Activated B cell treated with CpG ODN at 0.5 μM for 24 hours (primary cell): ENCODE measurements around the gene MYL10. TPM values are rescaled to one million over a fixed set of nuclear protein-coding genes. Genes with fewer than 3 reads are reported as not detected.
"Not testable (repeated sequence)": the region's sequence is repeated elsewhere in the genome, so short reads cannot be mapped to it uniquely, and the experiment has no call there.

Experiments used
- ATAC-seq: fragments of 200-7000 bp; cut with Tn5 transposase; one replicate; pipeline ENCODE4 v1.10.0; 2021; ENCODE audit warnings: low read depth, mild to moderate bottlenecking, moderate library complexity
- CTCF ChIA-PET: fragments of 350-600 bp; sonication (Branson Sonifier 250); formaldehyde crosslinking; loops from one replicate; lab custom pipeline; 2021; ENCODE audit warnings: antibody characterized with exemption; lab: Charles Lee
- POLR2A ChIA-PET: fragments of 350-600 bp; sonication (Branson Sonifier 250); formaldehyde crosslinking; loops from one replicate; lab custom pipeline; 2021; ENCODE audit warnings: antibody characterized with exemption; lab: Charles Lee
- DNase-seq: peaks from one replicate; pipeline ENCODE4 v3.0.0; 2022
- H3K27ac Mint-ChIP-seq: one replicate; pipeline ENCODE4 v1.8.0; 2020; ENCODE audit warnings: mixed read lengths
- H3K27me3 Mint-ChIP-seq: one replicate; pipeline ENCODE4 v1.8.0; 2021; ENCODE audit warnings: mixed read lengths
- H3K36me3 Mint-ChIP-seq: one replicate; pipeline ENCODE4 v1.8.0; 2021; ENCODE audit warnings: low read depth, mixed read lengths
- H3K4me1 Mint-ChIP-seq: one replicate; pipeline ENCODE4 v1.8.0; 2021; ENCODE audit warnings: mixed read lengths
- H3K4me3 Mint-ChIP-seq: one replicate; pipeline ENCODE4 v1.8.0; 2020; ENCODE audit warnings: mild to moderate bottlenecking, mixed read lengths
- H3K9me3 Mint-ChIP-seq: one replicate; pipeline ENCODE4 v1.8.0; 2020; ENCODE audit warnings: mixed read lengths
- intact Hi-C: fragments of 100-400 bp; cut with micrococcal nuclease; formaldehyde crosslinking; loops from one replicate; pipeline ENCODE4 v1.15.1; 2024
- total RNA-seq: library from RNA; stranded (reverse); gene quantifications from 2 replicates; pipeline ENCODE4 v1.2.3, GENCODE V29; 2022
- TF ChIP-seq, protein P1 (sequence below): fragments of 200-600 bp; IDR thresholded peaks from one replicate; pipeline ENCODE4 v1.8.0; 2022; ENCODE audit warnings: antibody characterized with exemption, mild to moderate bottlenecking

MYL10 gene
- total RNA-seq, 1 donor from 2014 or later = not detected

DNA sequence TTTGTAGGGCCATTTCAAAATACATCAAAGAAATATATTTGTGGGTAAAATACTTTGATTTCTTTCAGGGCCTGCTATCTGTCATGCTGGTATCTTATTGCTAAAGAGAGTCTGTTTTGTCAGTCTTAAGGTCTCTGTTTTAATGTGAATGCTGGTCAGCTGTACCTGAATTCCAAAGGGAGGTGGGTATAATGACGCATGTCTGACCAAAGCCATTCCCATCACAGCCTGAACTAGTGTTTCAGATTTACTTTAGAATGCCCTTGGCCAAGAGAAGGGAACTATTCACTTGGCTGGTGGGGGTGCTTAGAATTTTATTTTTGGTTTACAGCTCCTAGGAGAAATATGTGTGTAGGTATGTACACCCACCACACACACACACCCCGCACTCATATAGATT, 30.6 kb upstream of the MYL10 start:
- ATAC-seq (no peak), DNase-seq (no peak)
- no peak overlapping the region for H3K27ac Mint-ChIP-seq
- no peak overlapping the region for H3K4me3 Mint-ChIP-seq
- peaks cover 11% of the 10 kb centered on the region for H3K27me3 Mint-ChIP-seq
- TF ChIP-seq, protein P1, sequence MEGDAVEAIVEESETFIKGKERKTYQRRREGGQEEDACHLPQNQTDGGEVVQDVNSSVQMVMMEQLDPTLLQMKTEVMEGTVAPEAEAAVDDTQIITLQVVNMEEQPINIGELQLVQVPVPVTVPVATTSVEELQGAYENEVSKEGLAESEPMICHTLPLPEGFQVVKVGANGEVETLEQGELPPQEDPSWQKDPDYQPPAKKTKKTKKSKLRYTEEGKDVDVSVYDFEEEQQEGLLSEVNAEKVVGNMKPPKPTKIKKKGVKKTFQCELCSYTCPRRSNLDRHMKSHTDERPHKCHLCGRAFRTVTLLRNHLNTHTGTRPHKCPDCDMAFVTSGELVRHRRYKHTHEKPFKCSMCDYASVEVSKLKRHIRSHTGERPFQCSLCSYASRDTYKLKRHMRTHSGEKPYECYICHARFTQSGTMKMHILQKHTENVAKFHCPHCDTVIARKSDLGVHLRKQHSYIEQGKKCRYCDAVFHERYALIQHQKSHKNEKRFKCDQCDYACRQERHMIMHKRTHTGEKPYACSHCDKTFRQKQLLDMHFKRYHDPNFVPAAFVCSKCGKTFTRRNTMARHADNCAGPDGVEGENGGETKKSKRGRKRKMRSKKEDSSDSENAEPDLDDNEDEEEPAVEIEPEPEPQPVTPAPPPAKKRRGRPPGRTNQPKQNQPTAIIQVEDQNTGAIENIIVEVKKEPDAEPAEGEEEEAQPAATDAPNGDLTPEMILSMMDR = no peak
- H3K36me3 Mint-ChIP-seq = no peaks in the 10 kb centered on the region
- POLR2A ChIA-PET = no interaction called here
- H3K9me3 Mint-ChIP-seq = peaks cover 7% of the 10 kb centered on the region
- CTCF ChIA-PET = no interaction called here
- H3K4me1 Mint-ChIP-seq = no peaks in the 10 kb centered on the region
- intact Hi-C loops = no loop called here

DNA sequence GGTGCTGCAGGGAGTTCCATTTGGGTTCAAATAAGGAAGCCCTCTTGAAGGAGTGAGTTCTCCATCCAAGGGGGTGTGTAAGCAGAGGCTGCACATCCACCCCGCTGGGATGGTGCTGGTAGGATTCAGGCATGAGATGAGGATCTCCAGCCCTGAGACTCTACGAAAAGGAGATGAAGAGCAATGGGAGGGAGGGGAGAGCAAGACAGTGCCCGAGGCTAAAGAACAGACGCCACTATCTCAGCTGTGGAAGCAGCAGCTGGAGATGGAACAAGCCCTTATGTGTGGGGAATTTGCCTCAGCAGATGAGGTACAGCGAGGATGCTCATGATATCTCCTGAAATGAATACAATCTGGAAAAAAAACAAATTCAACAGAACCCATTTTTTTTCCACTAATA, 28.1 kb upstream of the MYL10 start:
- ATAC-seq = no peak
- CTCF ChIA-PET = no interaction called here

DNA sequence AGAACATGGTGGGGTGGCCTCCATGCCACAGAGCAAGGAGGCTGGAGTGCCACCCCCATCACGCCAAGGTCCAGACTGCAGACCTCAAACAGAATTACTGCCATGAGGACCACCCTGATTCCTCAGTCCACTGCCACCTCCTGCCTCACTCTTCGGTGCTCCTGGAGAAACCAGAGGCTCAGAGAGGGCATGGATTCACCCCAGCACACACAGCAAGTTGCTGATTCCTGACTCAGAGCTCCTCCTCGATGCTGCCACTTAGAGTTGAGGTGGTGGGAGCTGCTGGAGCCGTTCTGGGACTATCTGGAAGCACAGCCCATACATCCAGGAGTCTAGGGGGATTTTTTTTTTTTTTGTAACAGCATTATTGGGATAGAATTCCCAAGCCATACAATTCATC, 22.0 kb upstream of the MYL10 start:
- H3K36me3 Mint-ChIP-seq = no peaks in the 10 kb centered on the region
- ATAC-seq (no peak), DNase-seq (no peak)
- no peak overlapping the region for H3K27ac Mint-ChIP-seq
- ChIA-PET CTCF (no interaction called here), POLR2A (no interaction called here)
- H3K27me3 Mint-ChIP-seq = peaks cover 13% of the 10 kb centered on the region
- intact Hi-C loops = no loop called here
- no peak overlapping the region for H3K4me3 Mint-ChIP-seq
- H3K9me3 Mint-ChIP-seq = no peaks in the 10 kb centered on the region
- no peaks in the 10 kb centered on the region for H3K4me1 Mint-ChIP-seq
- TF ChIP-seq, protein P1 = no peak

More for the DNA sequence above, 28.1 kb upstream of the MYL10 start:
- no peaks in the 10 kb centered on the region for H3K36me3 Mint-ChIP-seq
- peaks cover 14% of the 10 kb centered on the region for H3K27me3 Mint-ChIP-seq
- POLR2A ChIA-PET = no interaction called here
- TF ChIP-seq, protein P1 = no peak
- intact Hi-C loops = no loop called here
- no peaks in the 10 kb centered on the region for H3K9me3 Mint-ChIP-seq
- no peak overlapping the region for H3K27ac Mint-ChIP-seq
- no peaks in the 10 kb centered on the region for H3K4me1 Mint-ChIP-seq
- H3K4me3 Mint-ChIP-seq = no peak overlapping the region
- DNase-seq = no peak

DNA sequence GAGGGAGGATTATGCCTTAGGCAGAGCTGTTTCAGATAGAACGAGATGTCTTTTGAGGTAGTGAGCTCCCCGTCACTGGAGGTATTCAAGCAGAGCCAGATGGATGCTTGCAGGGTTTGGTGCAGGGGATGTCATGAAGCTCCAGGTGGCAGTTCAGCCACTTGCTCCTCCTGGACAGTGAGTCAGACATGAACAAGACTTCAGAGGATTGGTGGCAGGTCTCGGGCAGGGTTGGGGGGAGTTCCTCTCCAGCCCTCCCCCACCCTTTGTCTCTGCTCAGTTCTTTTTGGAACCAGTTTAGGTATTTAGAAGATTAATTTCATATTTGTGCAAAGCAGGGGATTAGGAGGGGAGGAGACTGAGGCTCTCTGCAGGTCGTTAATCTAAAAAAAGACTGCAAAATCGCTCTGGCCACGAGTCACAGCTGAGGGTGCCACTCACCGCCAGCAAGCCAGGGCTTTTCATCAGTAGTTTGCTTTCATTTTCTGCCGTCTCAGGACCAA, 21.5 kb upstream of the MYL10 start:
- ATAC-seq (no peak), DNase-seq (no peak)
- H3K27ac Mint-ChIP-seq = no peak overlapping the region
- peaks cover 13% of the 10 kb centered on the region for H3K27me3 Mint-ChIP-seq
- intact Hi-C loops = no loop called here
- POLR2A ChIA-PET = no interaction called here
- TF ChIP-seq, protein P1 = no peak
- CTCF ChIA-PET = no interaction called here
- H3K4me1 Mint-ChIP-seq = no peaks in the 10 kb centered on the region
- no peaks in the 10 kb centered on the region for H3K36me3 Mint-ChIP-seq
- no peaks in the 10 kb centered on the region for H3K9me3 Mint-ChIP-seq
- no peak overlapping the region for H3K4me3 Mint-ChIP-seq

DNA sequence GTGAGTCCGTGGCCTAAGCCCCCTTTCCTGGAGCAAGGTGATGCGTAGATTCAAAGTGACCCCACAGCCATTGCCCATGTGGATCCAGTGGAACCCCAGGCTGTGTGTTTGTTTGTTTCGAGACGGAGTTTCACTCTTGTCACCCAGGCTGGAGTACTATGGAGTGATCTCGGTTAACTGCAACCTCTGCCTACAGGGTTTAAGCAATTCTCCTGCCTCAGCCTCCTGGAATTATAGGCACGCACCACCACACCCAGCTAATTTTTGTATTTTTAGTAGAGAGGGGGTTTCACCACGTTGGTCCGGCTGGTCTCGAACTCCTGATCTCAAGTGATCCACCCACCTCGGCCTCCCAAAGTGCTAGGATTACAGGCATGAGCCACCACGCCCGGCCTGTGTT, 18.8 kb upstream of the MYL10 start:
- H3K27ac Mint-ChIP-seq, H3K4me1 Mint-ChIP-seq: not testable (repeated sequence)

DNA sequence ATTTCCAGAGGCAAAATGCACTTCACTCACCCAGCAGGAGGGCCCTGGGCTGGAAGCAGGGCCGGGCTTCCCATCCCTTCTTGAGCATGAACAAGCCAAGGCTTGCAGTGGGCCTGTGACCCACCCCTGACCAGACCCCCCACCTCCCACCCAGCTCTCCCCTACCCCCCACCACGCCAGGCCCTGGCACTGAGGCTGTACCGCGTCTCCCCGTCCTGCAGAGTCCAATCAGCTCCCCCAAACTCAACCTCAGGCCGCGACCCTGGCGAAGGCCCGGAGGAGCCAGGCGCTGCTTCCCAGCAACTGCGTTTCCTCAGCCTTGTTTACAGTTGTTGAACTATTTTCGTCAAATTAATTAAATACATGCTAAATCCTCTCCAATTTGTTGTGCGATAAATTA, 16.9 kb upstream of the MYL10 start:
- peaks cover 11% of the 10 kb centered on the region for H3K27me3 Mint-ChIP-seq
- no peaks in the 10 kb centered on the region for H3K9me3 Mint-ChIP-seq
- no peaks in the 10 kb centered on the region for H3K4me1 Mint-ChIP-seq
- DNase-seq = no peak
- no peak overlapping the region for H3K4me3 Mint-ChIP-seq
- TF ChIP-seq, protein P1 = no peak
- H3K36me3 Mint-ChIP-seq = no peaks in the 10 kb centered on the region
- ChIA-PET CTCF (no interaction called here), POLR2A (no interaction called here)
- intact Hi-C loops = no loop called here
- H3K27ac Mint-ChIP-seq = no peak overlapping the region
- no peak for ATAC-seq

More for the DNA sequence above, 18.8 kb upstream of the MYL10 start:
- intact Hi-C loops, H3K9me3 Mint-ChIP-seq, ATAC-seq, H3K36me3 Mint-ChIP-seq, POLR2A ChIA-PET, DNase-seq, H3K4me3 Mint-ChIP-seq, CTCF ChIA-PET: not testable (repeated sequence)
- H3K27me3 Mint-ChIP-seq = peaks cover 17% of the 10 kb centered on the region
